H9 (cell line): ENCODE measurements around the gene GSTO2. TPM values are rescaled to one million over a fixed set of nuclear protein-coding genes. Genes with fewer than 3 reads are reported as not detected.

ENCODE experiments used
- DNase-seq: peaks from one replicate; pipeline ENCODE4 v3.0.0-alpha.2; 2017
- H2AFZ ChIP-seq: one replicate; pipeline ENCODE4 v1.6.1; 2013; ENCODE audit warnings: mild to moderate bottlenecking, low read length, control low read depth, moderate library complexity
- H2AK5ac ChIP-seq: 2 replicates; pipeline ENCODE4 v1.6.1; 2013; ENCODE audit warnings: low read length, control low read depth, mixed read lengths; ENCODE audit not compliant: insufficient read length
- H2BK120ac ChIP-seq: one replicate; pipeline ENCODE4 v1.6.1; 2013; ENCODE audit warnings: low read depth, mild to moderate bottlenecking, low read length, control low read depth, inconsistent platforms; ENCODE audit not compliant: poor library complexity, severe bottlenecking
- H2BK12ac ChIP-seq: 2 replicates; pipeline ENCODE4 v1.6.1; 2013; ENCODE audit warnings: low read length, control low read depth, mixed read lengths, low read depth; ENCODE audit not compliant: insufficient read length
- H2BK15ac ChIP-seq: 2 replicates; pipeline ENCODE4 v1.6.1; 2013; ENCODE audit warnings: low read depth, low read length, control low read depth
- H2BK20ac ChIP-seq: one replicate; pipeline ENCODE4 v1.6.1; 2013; ENCODE audit warnings: low read depth, mild to moderate bottlenecking, low read length, control low read depth, inconsistent platforms; ENCODE audit not compliant: poor library complexity, severe bottlenecking
- H2BK5ac ChIP-seq: 2 replicates; pipeline ENCODE4 v1.6.1; 2013; ENCODE audit warnings: low read length, control low read depth, mixed read lengths; ENCODE audit not compliant: insufficient read length
- H3K14ac ChIP-seq: 2 replicates; pipeline ENCODE4 v1.6.1; 2013; ENCODE audit warnings: low read length, control low read depth; ENCODE audit not compliant: insufficient read depth
- H3K18ac ChIP-seq: 2 replicates; pipeline ENCODE4 v1.6.1; 2013; ENCODE audit warnings: low read depth, mild to moderate bottlenecking, mixed read lengths, low read length, control low read depth; ENCODE audit not compliant: insufficient read length
- H3K23ac ChIP-seq: 2 replicates; pipeline ENCODE4 v1.6.1; 2013; ENCODE audit warnings: low read length, control low read depth, mixed read lengths, low read depth; ENCODE audit not compliant: insufficient read length
- H3K23me2 ChIP-seq: 2 replicates; pipeline ENCODE4 v1.6.1; 2013; ENCODE audit warnings: low read depth, mild to moderate bottlenecking, mixed read lengths, low read length, control low read depth; ENCODE audit not compliant: insufficient read length, poor library complexity, severe bottlenecking
- H3K27ac ChIP-seq: 2 replicates; pipeline ENCODE4 v1.5.1; 2013; ENCODE audit warnings: low read length, control low read depth, mixed read lengths, low read depth; ENCODE audit not compliant: insufficient read length
- H3K27me3 ChIP-seq: 2 replicates; pipeline ENCODE4 v1.6.1; 2013; ENCODE audit warnings: low read length, control low read depth, inconsistent platforms; ENCODE audit not compliant: insufficient read depth
- H3K4ac ChIP-seq: 2 replicates; pipeline ENCODE4 v1.6.1; 2013; ENCODE audit warnings: low read depth, mild to moderate bottlenecking, control low read depth, inconsistent platforms, low read length, moderate library complexity
- H3K4me1 ChIP-seq: 2 replicates; pipeline ENCODE4 v1.6.1; 2013; ENCODE audit warnings: low read length, control low read depth, inconsistent platforms; ENCODE audit not compliant: insufficient read depth
- H3K4me2 ChIP-seq: 2 replicates; pipeline ENCODE4 v1.6.1; 2013; ENCODE audit warnings: low read length, control low read depth, mixed read lengths; ENCODE audit not compliant: insufficient read length, insufficient read depth
- H3K56ac ChIP-seq: 2 replicates; pipeline ENCODE4 v1.6.1; 2013; ENCODE audit warnings: low read depth, mild to moderate bottlenecking, mixed read lengths, low read length, control low read depth; ENCODE audit not compliant: insufficient read length
- H3K79me1 ChIP-seq: 2 replicates; pipeline ENCODE4 v1.6.1; 2013; ENCODE audit warnings: low read depth, mild to moderate bottlenecking, moderate library complexity, low read length, control low read depth, inconsistent platforms; ENCODE audit not compliant: insufficient read depth, poor library complexity, severe bottlenecking
- H3K79me2 ChIP-seq: 2 replicates; pipeline ENCODE4 v1.6.1; 2013; ENCODE audit warnings: low read length, control low read depth, inconsistent platforms; ENCODE audit not compliant: insufficient read depth
- H3K9ac ChIP-seq: 2 replicates; pipeline ENCODE4 v1.6.1; 2013; ENCODE audit warnings: low read length, control low read depth, mixed read lengths; ENCODE audit not compliant: insufficient read length; ENCODE audit errors: extremely low read depth
- H3K9me3 ChIP-seq: one replicate; pipeline ENCODE4 v1.6.1; 2013; ENCODE audit warnings: low read depth, low read length, inconsistent platforms; ENCODE audit not compliant: control insufficient read depth
- H3T11ph ChIP-seq: one replicate; pipeline ENCODE4 v1.6.1; 2013; ENCODE audit warnings: mild to moderate bottlenecking, low read length, control low read depth, inconsistent platforms
- H4K20me1 ChIP-seq: one replicate; pipeline ENCODE4 v1.6.1; 2013; ENCODE audit not compliant: control insufficient read depth, insufficient read length, insufficient read depth
- H4K5ac ChIP-seq: 2 replicates; pipeline ENCODE4 v1.6.1; 2013; ENCODE audit warnings: low read depth, mild to moderate bottlenecking, mixed read lengths, low read length, control low read depth; ENCODE audit not compliant: insufficient read length
- H4K8ac ChIP-seq: replicated peaks from 2 replicates; pipeline ENCODE4 v1.6.1; 2013; ENCODE audit warnings: low read length, control low read depth, mixed read lengths, low read depth; ENCODE audit not compliant: insufficient read length
- H4K91ac ChIP-seq: 2 replicates; pipeline ENCODE4 v1.6.1; 2013; ENCODE audit warnings: low read depth, mild to moderate bottlenecking, moderate library complexity, mixed read lengths, low read length, control low read depth; ENCODE audit not compliant: insufficient read length
- H3K27ac Mint-ChIP-seq, 3 experiments: 2 replicates in 2 of 3; 3 replicates in 1 of 3; pipeline ENCODE4 v1.8.0; 2020 to 2021; ENCODE audit warnings: mixed read lengths in 3 of 3, mild to moderate bottlenecking in 1 of 3, moderate library complexity in 1 of 3
- H3K27me3 Mint-ChIP-seq: 2 replicates; pipeline ENCODE4 v1.8.0; 2021; ENCODE audit warnings: low read depth, mild to moderate bottlenecking, moderate library complexity, mixed read lengths
- H3K36me3 Mint-ChIP-seq, 3 experiments: 2 replicates in 2 of 3; 3 replicates in 1 of 3; pipeline ENCODE4 v1.8.0; 2020 to 2021; ENCODE audit warnings: low read depth in 3 of 3, mixed read lengths in 3 of 3; ENCODE audit not compliant: insufficient read depth in 1 of 3
- H3K4me1 Mint-ChIP-seq, 2 experiments: 2 replicates each; pipeline ENCODE4 v1.8.0; 2020; ENCODE audit warnings: mixed read lengths in 2 of 2
- H3K4me3 Mint-ChIP-seq, 2 experiments: 2 replicates in 1 of 2; 3 replicates in 1 of 2; pipeline ENCODE4 v1.8.0; 2020 to 2021; ENCODE audit warnings: mild to moderate bottlenecking in 2 of 2, mixed read lengths in 2 of 2, moderate library complexity in 1 of 2
- H3K9me3 Mint-ChIP-seq, 2 experiments: 2 replicates in 1 of 2; 3 replicates in 1 of 2; pipeline ENCODE4 v1.8.0; 2020; ENCODE audit warnings: mild to moderate bottlenecking in 2 of 2, mixed read lengths in 2 of 2, moderate library complexity in 1 of 2
- WGBS: extraction: QIAGEN DNeasy Blood & Tissue Kit; methylation state at CpG from one replicate; pipeline ENCODE4 v1.1.7; 2013; ENCODE audit warnings: missing lambda C conversion rate, low lambda C conversion rate, mixed read lengths; ENCODE audit not compliant: insufficient read length; ENCODE audit errors: extremely low coverage; 5-methylcytosine and 5-hydroxymethylcytosine counted together
- total RNA-seq: library from RNA; stranded (reverse); gene quantifications from 2 replicates; pipeline ENCODE4 v1.2.1, GENCODE V29; 2021
- TF ChIP-seq, protein P1 (sequence below): fragments of 200-600 bp; sonication (generic); conservative IDR thresholded peaks from 3 replicates; pipeline ENCODE4 v1.8.0; 2021; ENCODE audit warnings: antibody characterized with exemption, mild to moderate bottlenecking

GSTO2 gene
- total RNA-seq, 1 experiment from 2014 or later = 14.5 TPM

DNA sequence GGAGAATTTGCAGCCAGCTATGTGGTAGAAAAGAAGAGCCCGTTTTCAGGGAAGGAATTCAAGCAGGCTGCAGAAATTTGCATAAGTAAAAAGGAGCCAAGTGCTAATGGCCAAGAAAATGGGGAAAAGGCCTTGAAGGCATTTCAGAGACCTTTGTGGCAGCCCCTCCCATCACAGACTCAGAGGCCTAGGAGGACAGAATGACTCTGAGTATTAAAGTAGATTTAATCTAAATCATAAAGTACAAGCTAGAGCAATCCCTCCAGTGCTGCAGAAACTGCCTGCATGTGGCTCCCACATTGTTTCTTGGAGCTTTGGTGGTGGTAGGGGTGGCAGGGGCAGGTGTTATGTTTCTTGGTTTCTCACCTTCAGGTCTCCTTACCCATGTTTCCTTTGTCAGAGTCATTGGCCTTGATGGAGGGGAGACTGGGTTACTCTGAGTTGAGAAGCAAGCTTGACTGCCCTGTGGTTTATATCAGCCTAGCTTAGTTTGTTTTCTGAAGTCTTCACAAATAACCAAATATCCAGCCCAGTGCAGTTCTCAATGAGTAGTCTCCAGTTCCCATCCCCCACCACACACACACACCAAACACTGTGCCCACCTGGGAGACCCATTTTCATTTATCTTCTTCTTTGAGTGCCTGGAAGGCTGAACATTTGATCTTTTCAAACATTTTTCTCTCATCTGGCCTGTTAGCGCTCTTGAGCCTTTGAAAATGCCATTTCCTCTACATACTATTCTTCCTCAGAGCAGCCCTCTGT lies 34.8 kb downstream of the GSTO2 start:
- H2AK5ac ChIP-seq = no peak overlapping the region
- H3K9me3 ChIP-seq = peaks cover 5% of the 10 kb centered on the region
- H3K27ac Mint-ChIP-seq = no peak overlapping the region
- no peaks in the 10 kb centered on the region for H3K27me3 ChIP-seq
- no peak overlapping the region for H3K4me3 Mint-ChIP-seq
- H3K9me3 Mint-ChIP-seq = peaks cover 27% of the 10 kb centered on the region in 2 experiments
- DNase-seq = no peak
- H3K9ac ChIP-seq = no peak overlapping the region
- no peaks in the 10 kb centered on the region for H3K4me1 ChIP-seq
- H3K79me2 ChIP-seq = no peaks in the 10 kb centered on the region
- TF ChIP-seq, protein P1, sequence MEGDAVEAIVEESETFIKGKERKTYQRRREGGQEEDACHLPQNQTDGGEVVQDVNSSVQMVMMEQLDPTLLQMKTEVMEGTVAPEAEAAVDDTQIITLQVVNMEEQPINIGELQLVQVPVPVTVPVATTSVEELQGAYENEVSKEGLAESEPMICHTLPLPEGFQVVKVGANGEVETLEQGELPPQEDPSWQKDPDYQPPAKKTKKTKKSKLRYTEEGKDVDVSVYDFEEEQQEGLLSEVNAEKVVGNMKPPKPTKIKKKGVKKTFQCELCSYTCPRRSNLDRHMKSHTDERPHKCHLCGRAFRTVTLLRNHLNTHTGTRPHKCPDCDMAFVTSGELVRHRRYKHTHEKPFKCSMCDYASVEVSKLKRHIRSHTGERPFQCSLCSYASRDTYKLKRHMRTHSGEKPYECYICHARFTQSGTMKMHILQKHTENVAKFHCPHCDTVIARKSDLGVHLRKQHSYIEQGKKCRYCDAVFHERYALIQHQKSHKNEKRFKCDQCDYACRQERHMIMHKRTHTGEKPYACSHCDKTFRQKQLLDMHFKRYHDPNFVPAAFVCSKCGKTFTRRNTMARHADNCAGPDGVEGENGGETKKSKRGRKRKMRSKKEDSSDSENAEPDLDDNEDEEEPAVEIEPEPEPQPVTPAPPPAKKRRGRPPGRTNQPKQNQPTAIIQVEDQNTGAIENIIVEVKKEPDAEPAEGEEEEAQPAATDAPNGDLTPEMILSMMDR = no peak
- no peak overlapping the region for H3K56ac ChIP-seq
- no peak overlapping the region for H4K91ac ChIP-seq
- H4K8ac ChIP-seq = no peak overlapping the region
- no peak overlapping the region for H3K14ac ChIP-seq
- no peaks in the 10 kb centered on the region for H3K79me1 ChIP-seq
- H2BK120ac ChIP-seq = no peak overlapping the region
- H2BK20ac ChIP-seq = no peak overlapping the region
- H3K23me2 ChIP-seq = no peaks in the 10 kb centered on the region
- WGBS = no CpG with 5 or more reads among the region's 2 CpGs
- no peak overlapping the region for H2BK5ac ChIP-seq
- H3K4me2 ChIP-seq = no peak overlapping the region
- H3K23ac ChIP-seq = no peak overlapping the region
- no peaks in the 10 kb centered on the region for H4K20me1 ChIP-seq
- no peak overlapping the region for H3K18ac ChIP-seq
- H3K36me3 Mint-ChIP-seq = peaks cover 18 to 24% (median 18%) of the 10 kb centered on the region in 3 experiments
- H3K4ac ChIP-seq = no peak overlapping the region
- H3K4me1 Mint-ChIP-seq = peaks cover 18 to 20% of the 10 kb centered on the region in 2 experiments
- H2BK15ac ChIP-seq = no peak overlapping the region
- no peak overlapping the region for H2BK12ac ChIP-seq
- no peak overlapping the region for H3K27ac ChIP-seq
- H4K5ac ChIP-seq = no peak overlapping the region
- no peaks in the 10 kb centered on the region; the same call in none of the 2 replicates for H3K27me3 Mint-ChIP-seq
- no peak overlapping the region for H3T11ph ChIP-seq
- no peak overlapping the region for H2AFZ ChIP-seq
